Effector memory CD8-positive, alpha-beta T cell (primary cell): ENCODE results near the gene TSC22D2.

Experiments
- ATAC-seq: fragments of 150-1000 bp; cut with Tn5 transposase; replicated peaks from 2 replicates; pipeline ENCODE4 v1.10.0; 2021; ENCODE audit warnings: mild to moderate bottlenecking, moderate library complexity
- DNase-seq, 3 experiments: peaks; one replicate each; pipeline ENCODE4 v3.0.0; 2021
- H3K27ac Mint-ChIP-seq, 2 donors: one replicate each; pipeline ENCODE4 v1.8.0; 2022; ENCODE audit warnings: mild to moderate bottlenecking in 2 of 2, mixed read lengths in 2 of 2, moderate library complexity in 2 of 2
- H3K27me3 Mint-ChIP-seq, 2 donors: one replicate each; pipeline ENCODE4 v1.8.0; 2022; ENCODE audit warnings: mixed read lengths in 2 of 2
- H3K36me3 Mint-ChIP-seq: one replicate; pipeline ENCODE4 v1.8.0; 2022; ENCODE audit warnings: mild to moderate bottlenecking, moderate library complexity, mixed read lengths; ENCODE audit not compliant: insufficient read depth
- H3K4me1 Mint-ChIP-seq, 2 donors: one replicate each; pipeline ENCODE4 v1.8.0; 2022; ENCODE audit warnings: low read depth in 2 of 2, mixed read lengths in 2 of 2
- H3K4me3 Mint-ChIP-seq, 2 donors: one replicate each; pipeline ENCODE4 v1.8.0; 2022; ENCODE audit warnings: mild to moderate bottlenecking in 2 of 2, mixed read lengths in 2 of 2, moderate library complexity in 2 of 2
- H3K9me3 Mint-ChIP-seq, 2 donors: one replicate each; pipeline ENCODE4 v1.8.0; 2022; ENCODE audit warnings: mixed read lengths in 2 of 2

The TSC22D2 gene

DNA sequence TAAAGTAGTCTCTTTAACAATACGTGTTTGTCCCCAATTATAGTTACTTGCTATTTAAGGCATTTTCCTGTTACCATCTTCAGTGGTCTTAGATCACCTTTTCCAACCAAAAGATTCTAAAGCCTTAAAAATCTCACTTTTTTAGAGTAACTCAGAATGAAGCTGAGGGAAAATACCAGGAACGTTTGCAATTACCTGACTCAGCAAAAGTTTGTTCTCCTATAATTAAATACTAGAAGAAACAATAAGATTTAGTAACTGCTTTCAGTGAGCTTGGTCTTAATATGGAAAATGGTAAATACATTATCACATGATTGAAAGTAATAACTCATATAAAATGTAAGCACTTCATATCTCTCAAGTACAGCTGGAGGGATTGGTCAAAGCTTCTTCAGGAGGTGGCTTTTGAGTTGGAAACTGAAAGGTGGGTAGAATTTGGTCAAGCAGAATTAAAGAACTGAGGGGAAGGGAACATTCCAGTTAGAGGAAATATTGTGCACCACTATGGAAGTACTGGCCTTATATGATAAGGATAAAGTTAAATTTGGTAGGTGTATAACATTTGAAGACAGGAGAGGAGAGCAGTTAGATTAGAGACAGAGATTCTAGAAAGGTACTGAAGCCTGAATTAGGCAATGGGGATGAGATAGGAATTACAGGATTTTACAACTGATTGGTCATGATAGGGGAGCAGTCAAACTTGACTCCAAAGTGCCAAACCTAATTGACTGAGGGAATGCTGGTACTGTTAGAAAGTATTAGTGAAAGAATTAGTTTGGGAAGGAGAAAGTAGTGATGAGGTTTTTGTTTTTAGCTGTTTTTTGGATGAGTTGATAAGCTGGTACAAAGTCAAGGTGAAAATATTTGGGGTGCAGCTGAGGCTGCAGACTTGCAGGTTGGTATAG lies 21.9 kb downstream of the TSC22D2 start:
- Mint-ChIP-seq H3K4me1 (peaks cover 20 to 65% of the 10 kb centered on the region in 2 donors), H3K27me3 (no peaks in the 10 kb centered on the region), H3K27ac (no peak overlapping the region), H3K36me3 (peaks cover 8% of the 10 kb centered on the region), H3K9me3 (no peaks in the 10 kb centered on the region), H3K4me3 (peak overlapping the region in 1 of 2 donors; percentile 2)
- DNase-seq (no peak), ATAC-seq (no peak)

DNA sequence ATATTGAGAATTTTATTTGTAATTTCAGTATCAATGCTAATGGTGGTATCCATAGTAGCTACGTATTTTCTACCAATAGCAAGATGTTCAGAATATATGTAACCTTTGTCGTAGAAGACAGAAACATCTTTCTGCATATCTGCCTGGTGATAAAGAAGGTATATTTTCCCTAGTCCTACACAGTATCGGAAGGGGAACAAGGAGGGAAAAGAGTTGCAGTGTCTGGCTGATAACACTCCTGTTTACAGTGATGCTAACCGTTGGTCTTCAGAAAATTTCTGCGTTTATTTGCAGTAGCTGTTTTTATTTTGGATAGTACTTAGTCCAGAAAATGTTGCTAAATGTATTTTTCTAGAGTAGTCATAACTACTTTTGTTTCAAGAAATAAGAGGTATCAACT lies 25.2 kb downstream of the TSC22D2 start:
- H3K27ac Mint-ChIP-seq: no peak overlapping the region
- ATAC-seq (no peak), DNase-seq (no peak)
- H3K4me3 Mint-ChIP-seq: no peak overlapping the region
- peaks cover 10% of the 10 kb centered on the region for H3K36me3 Mint-ChIP-seq
- H3K27me3 Mint-ChIP-seq: no peaks in the 10 kb centered on the region
- peaks cover 11 to 39% of the 10 kb centered on the region in 2 donors for H3K4me1 Mint-ChIP-seq
- H3K9me3 Mint-ChIP-seq: no peaks in the 10 kb centered on the region

DNA sequence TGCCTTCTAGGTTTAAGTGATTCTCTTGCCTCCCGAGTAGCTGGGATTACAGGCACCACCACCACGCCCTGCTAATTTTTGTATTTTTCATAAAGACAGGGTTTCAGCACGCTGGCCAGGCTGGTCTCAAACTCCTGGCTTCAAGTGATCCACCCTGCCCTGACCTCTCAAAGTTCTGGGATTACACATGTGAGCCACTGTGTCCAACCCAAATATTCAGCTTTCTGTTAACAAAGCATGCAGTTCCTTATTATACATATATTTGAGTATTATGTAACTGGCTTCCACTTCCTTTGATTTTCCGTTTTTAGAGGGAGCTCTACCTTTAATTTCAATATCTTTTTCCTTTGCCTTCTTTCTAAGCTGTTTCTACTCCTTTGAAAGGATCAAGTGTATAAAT lies 26.1 kb downstream of the TSC22D2 start:
- H3K27ac Mint-ChIP-seq: no peak overlapping the region
- ATAC-seq: no peak
- no peak overlapping the region for H3K4me3 Mint-ChIP-seq

DNA sequence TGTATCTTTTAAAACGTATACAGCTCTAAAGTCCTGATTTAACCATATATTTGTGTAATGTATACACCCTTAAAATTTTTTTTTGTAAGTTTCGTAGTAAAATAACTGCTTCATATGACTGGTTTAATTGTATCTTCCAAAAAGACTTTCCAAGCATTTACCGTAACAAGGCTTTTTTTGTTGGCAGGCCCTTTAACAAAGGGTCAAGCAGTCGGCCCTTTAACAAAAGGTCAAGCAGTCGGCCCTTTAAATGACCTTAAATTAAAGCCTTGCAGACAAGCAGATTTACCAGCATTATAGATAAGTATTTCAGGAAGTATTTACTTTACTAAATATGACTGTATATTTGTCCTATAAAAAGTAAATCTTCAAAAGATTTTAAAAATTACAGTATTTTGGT lies 28.1 kb downstream of the TSC22D2 start:
- H3K4me1 Mint-ChIP-seq: peaks cover 2 to 27% of the 10 kb centered on the region in 2 donors
- H3K36me3 Mint-ChIP-seq: peaks cover 6% of the 10 kb centered on the region
- DNase-seq: no peak
- no peak for ATAC-seq
- H3K27me3 Mint-ChIP-seq: no peaks in the 10 kb centered on the region
- no peaks in the 10 kb centered on the region for H3K9me3 Mint-ChIP-seq
- no peak overlapping the region for H3K4me3 Mint-ChIP-seq
- H3K27ac Mint-ChIP-seq: no peak overlapping the region

More for the DNA sequence above, 26.1 kb downstream of the TSC22D2 start:
- Mint-ChIP-seq H3K4me1 (peaks cover 11 to 36% of the 10 kb centered on the region in 2 donors), H3K36me3 (peaks cover 10% of the 10 kb centered on the region), H3K9me3 (no peaks in the 10 kb centered on the region), H3K27me3 (no peaks in the 10 kb centered on the region)
- no peak for DNase-seq

DNA sequence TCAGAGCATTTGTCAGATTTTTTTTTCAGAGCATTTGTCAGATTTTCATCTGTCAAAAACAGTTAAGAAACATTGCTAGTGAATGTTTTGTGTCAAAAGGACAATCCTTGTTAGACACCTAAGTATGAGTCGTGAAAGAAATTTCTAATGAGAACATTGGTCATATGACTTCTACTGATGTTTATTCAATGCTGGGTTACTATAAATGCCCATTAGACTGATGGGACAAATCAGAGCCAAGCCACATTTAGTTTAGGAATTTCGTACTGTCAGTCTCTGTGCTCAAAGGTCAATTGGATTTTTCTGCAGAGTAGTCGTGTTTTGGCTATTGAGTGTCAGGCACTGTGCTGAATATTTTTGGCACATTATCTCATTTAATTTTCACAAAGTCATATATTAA lies 31.6 kb downstream of the TSC22D2 start:
- no peak overlapping the region for H3K27ac Mint-ChIP-seq
- no peak overlapping the region for H3K4me3 Mint-ChIP-seq
- no peak for DNase-seq
- no peak for ATAC-seq
- H3K36me3 Mint-ChIP-seq: peaks cover 7% of the 10 kb centered on the region
- no peaks in the 10 kb centered on the region for H3K9me3 Mint-ChIP-seq
- no peaks in the 10 kb centered on the region for H3K27me3 Mint-ChIP-seq
- peaks cover 13 to 19% of the 10 kb centered on the region in 2 donors for H3K4me1 Mint-ChIP-seq

DNA sequence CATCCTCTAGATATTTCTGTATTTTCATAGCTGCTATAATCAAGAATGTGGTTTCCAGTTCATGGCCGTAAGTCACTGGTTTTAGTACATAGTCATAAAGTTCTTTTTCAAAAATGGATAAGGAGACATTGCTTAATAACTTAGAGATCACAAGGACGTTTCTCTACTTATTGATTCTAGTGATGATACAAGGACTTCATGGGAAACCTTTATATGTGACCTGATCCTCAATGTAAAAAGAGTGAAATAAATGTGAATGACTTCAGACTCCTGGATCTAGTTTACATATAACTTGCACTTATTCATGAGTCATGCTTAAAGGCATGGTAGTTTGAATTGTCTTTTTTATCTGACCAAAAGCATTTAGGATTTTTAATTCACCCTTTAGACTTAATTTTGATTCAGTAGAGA lies 35.2 kb downstream of the TSC22D2 start:
- Mint-ChIP-seq H3K27ac (no peak overlapping the region), H3K4me3 (no peak overlapping the region), H3K4me1 (peaks cover 24 to 38% of the 10 kb centered on the region in 2 donors), H3K27me3 (no peaks in the 10 kb centered on the region), H3K36me3 (peaks cover 9% of the 10 kb centered on the region), H3K9me3 (no peaks in the 10 kb centered on the region)
- ATAC-seq (no peak), DNase-seq (no peak)

DNA sequence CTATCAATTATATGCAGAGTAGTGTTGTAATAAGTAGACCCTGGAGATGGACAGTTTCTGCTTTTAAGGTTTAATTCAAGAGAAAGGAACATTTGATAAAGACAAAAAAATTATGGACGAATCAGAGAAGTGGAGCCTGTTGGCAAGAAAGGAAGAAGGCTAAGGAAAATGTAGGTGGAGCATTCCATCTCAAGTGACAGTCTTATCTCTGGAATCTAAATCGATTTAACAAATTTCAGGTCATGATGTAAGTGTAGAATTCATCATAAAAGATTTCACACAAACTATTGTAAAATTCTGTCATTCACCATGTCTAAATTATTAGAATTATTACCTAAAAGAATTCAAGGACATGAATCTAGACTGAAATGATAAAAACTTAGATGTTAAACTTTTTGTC lies 36.3 kb downstream of the TSC22D2 start:
- Mint-ChIP-seq H3K4me3 (no peak overlapping the region), H3K36me3 (peaks cover 9% of the 10 kb centered on the region), H3K9me3 (no peaks in the 10 kb centered on the region), H3K4me1 (peaks cover 25 to 39% of the 10 kb centered on the region in 2 donors), H3K27me3 (no peaks in the 10 kb centered on the region), H3K27ac (no peak overlapping the region)
- no peak for ATAC-seq
- no peak for DNase-seq

DNA sequence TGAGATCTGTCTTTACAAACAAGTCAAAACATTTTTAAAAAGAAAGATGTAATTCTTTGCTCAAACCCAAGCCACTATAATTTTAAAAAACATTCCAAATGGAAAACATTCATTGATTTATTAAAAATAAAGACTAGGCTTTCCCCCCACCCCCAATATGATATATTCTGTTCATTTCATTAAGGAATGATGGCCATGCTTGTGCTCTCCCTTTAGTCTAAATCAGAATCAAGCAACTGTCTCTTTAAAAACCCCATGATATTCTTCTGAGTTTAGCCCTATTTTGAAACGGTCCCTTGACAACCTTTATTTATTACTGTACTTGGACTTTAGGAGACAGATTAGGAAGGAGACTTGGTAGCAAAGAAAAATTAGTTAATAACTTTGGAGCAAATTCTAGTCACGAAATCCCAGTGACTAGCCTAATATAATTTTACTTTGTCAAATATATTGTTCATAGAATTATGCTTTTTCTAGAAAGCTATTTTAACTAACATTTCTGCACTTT lies 38.4 kb downstream of the TSC22D2 start:
- ATAC-seq: no peak
- Mint-ChIP-seq H3K36me3 (peaks cover 13% of the 10 kb centered on the region), H3K4me1 (peaks cover 27 to 41% of the 10 kb centered on the region in 2 donors), H3K9me3 (no peaks in the 10 kb centered on the region), H3K4me3 (no peak overlapping the region), H3K27ac (no peak overlapping the region), H3K27me3 (no peaks in the 10 kb centered on the region)
- no peak for DNase-seq

DNA sequence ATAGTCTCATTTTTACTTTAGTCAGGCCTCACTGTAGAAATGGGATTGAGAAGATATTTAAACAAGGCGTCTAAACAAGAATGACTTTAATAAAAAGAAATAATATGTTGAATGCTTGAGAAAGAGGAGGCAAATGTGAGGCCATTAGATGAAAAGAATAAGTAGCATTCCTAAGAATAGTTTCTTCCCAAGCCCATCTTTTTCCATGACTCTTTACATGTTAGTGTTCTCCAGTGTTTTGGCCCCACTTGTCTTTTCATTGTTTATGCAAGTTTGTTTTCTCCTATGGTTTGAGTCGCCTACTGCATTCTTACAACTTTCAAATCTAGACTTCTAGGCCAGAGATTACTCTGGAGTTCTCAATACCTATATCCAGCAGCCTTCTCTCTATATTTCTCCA lies 39.0 kb downstream of the TSC22D2 start:
- no peaks in the 10 kb centered on the region for H3K9me3 Mint-ChIP-seq
- H3K4me3 Mint-ChIP-seq: no peak overlapping the region
- no peak for DNase-seq
- peaks cover 13% of the 10 kb centered on the region for H3K36me3 Mint-ChIP-seq
- H3K27ac Mint-ChIP-seq: no peak overlapping the region
- ATAC-seq: no peak
- H3K4me1 Mint-ChIP-seq: peaks cover 25 to 41% of the 10 kb centered on the region in 2 donors
- H3K27me3 Mint-ChIP-seq: no peaks in the 10 kb centered on the region

DNA sequence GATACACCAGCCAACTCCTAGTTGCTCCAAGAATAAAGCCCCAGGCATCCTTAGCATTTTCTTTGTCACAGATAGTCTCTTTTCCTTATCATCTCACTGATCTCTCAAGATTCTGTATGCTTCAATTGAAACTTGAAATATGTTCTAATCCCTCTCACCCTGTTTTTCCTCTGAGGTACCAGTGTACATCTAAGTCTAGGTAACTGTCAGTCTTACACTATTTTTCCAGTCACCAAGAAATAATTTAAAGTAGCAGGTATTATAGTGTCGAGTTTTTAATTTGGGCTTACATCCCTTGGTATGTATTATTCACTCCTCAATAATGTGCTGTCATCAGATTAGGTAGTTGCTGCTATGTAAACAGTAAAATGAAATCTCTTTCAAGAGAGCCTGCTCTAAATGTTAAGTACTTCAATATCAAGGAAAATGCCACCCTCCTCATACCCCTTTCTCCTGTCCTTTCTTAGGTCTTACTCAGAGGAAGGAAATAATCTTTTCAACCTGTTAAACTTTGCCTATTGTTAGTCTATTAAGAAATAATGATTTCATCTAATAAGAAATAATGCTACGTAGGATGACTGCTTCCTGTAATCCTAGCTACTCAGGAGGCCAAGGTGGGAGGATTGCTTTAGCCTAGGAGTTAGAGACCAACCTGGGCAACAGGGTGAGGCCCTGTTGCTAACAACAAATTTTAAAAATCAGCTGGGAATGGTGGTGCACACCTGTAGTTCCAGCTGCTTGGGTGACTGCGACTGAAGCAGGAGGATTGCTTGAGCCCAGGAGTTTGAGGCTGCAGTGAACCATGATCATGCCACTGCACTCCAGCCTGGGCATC lies 39.8 kb downstream of the TSC22D2 start:
- Mint-ChIP-seq H3K27me3 (no peaks in the 10 kb centered on the region), H3K4me1 (peaks cover 23 to 44% of the 10 kb centered on the region in 2 donors), H3K9me3 (no peaks in the 10 kb centered on the region), H3K4me3 (no peak overlapping the region), H3K27ac (peak overlapping the region in 1 of 2 donors; percentile 69), H3K36me3 (peaks cover 15% of the 10 kb centered on the region)
- DNase-seq: no peak
- ATAC-seq: no peak

DNA sequence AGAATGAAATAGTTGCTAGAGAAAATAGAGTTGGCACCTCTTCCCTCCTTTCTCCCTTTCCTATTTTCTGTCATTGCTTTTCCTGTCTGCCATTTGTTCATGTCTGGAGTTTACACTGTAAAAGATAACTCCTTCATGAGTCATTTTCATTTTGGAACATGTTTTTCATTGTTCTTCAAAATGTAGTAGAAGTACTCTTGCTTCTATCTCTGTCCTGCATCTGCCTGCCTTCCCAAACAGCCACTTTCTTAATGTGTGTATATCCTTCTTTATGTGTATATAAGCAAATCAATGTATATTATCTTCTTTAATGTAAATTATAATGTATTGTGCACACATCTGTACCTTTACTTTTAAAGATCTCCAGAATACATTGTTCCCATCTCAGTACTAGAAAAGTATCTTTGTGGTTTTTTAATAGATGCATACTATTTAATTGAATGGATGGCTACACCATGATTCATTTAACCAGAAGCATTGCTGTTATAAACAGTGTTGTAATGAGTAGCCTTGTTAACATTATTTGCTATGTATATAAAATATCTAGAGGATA lies 41.1 kb downstream of the TSC22D2 start:
- DNase-seq: no peak
- H3K4me3 Mint-ChIP-seq: no peak overlapping the region
- ATAC-seq: no peak
- H3K4me1 Mint-ChIP-seq: peaks cover 25 to 51% of the 10 kb centered on the region in 2 donors
- H3K36me3 Mint-ChIP-seq: peaks cover 15% of the 10 kb centered on the region
- no peak overlapping the region for H3K27ac Mint-ChIP-seq
- no peaks in the 10 kb centered on the region for H3K9me3 Mint-ChIP-seq
- H3K27me3 Mint-ChIP-seq: no peaks in the 10 kb centered on the region

DNA sequence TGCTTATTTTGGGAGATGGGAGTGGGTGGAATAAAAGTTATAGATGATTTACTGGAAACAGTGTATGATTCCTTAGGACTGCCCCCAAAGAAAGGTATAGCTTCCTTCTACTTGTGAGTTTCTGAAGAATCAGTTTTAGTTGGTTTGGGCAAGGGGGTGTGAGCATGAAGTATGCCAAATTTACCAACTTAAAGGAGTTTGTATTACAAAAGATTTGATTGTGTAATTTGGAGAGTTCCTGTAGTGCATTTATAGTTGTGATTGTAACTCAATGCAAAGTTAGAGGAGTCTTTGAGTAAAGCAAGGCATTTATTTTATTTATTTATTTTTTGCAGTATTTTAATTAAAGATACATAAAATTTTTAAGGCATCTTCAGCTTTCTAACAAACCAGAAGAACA lies 42.8 kb downstream of the TSC22D2 start:
- Mint-ChIP-seq H3K27me3 (no peaks in the 10 kb centered on the region), H3K27ac (no peak overlapping the region)

DNA sequence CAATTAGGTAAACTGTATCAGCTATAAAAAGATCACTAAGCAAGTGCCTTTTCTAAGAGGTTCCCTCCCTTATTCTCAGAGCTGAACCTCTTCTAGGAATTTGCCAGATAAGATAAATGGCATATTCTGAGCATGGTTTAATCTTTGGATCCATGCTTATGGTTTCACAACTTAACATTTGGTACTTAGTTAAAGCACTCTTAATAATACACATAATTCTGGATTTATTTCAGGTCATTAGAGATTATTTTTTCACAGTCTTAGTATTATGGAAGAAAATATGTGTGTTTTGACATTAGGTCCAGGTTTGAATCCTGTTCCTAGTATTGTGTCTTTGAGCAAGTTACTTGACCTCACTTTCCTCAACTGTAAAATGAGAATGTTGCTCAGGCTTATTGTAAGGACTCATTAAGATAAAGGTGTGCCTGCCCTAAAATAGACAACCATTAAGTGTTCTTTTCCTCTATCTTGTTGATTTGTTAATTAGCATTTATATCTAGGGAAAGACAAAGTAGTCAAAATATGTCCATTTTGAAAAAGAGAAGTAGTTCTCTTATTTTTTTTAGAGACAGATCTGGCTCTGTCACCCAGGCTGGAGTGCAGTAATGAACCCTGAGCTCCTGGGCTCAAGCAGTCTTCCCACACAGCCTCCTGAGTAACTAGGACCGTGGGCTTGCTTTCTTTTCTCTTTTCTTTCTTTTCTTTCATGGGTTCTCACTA lies 43.4 kb downstream of the TSC22D2 start:
- DNase-seq (no peak), ATAC-seq (no peak)
- H3K9me3 Mint-ChIP-seq: no peaks in the 10 kb centered on the region
- H3K27ac Mint-ChIP-seq: no peak overlapping the region
- H3K36me3 Mint-ChIP-seq: peaks cover 20% of the 10 kb centered on the region
- no peaks in the 10 kb centered on the region for H3K27me3 Mint-ChIP-seq
- no peak overlapping the region for H3K4me3 Mint-ChIP-seq
- H3K4me1 Mint-ChIP-seq: peaks cover 25 to 46% of the 10 kb centered on the region in 2 donors

More for the DNA sequence above, 42.8 kb downstream of the TSC22D2 start:
- no peak for ATAC-seq
- Mint-ChIP-seq H3K9me3 (no peaks in the 10 kb centered on the region), H3K4me3 (no peak overlapping the region), H3K4me1 (peaks cover 27 to 52% of the 10 kb centered on the region in 2 donors), H3K36me3 (peaks cover 15% of the 10 kb centered on the region)
- DNase-seq: no peak
